Breast epithelium (tissue), 3 donors: Measurements from ENCODE around the gene MRTFA.

Source experiments
- CTCF ChIP-seq, 3 donors: fragments of 450-650 bp; IDR thresholded peaks; one replicate each; pipeline ENCODE4 v1.5.1; 2016 to 2017; ENCODE audit warnings: antibody characterized with exemption in 3 of 3, mild to moderate bottlenecking in 3 of 3, moderate library complexity in 3 of 3
- POLR2AphosphoS5 ChIP-seq, 3 donors: sonication (generic); formaldehyde crosslinking; IDR thresholded peaks; one replicate each; pipeline ENCODE4 v1.6.1; 2017; ENCODE audit warnings: antibody characterized with exemption in 3 of 3

GRCh38 chr22:40472051-40472450 lies 164.5 kb downstream of the MRTFA start:
- TF ChIP-seq CTCF (IDR thresholded peaks at IDR 0.05) (no peak), POLR2AphosphoS5 (IDR thresholded peaks at IDR 0.05) (no peak)
